Esophagus mucosa (tissue), 1 donor: Measurements from ENCODE around the gene LRRC74A. TPM values are rescaled to one million over a fixed set of nuclear protein-coding genes. Genes with fewer than 3 reads are reported as not detected.
A peak's percentile ranks its signal among the peaks of the same experiment; 100 is the strongest.

Experiments used
- ATAC-seq: fragments of 200-7000 bp; cut with Tn5 transposase; one replicate; pipeline ENCODE4 v1.9.1; 2020
- total RNA-seq: library from RNA; stranded (reverse); gene quantifications from one replicate; pipeline ENCODE4 v1.2.4, GENCODE V29; 2023
- donor health status: DM: yes; HTN: yes; CAD: no.

LRRC74A gene
- total RNA-seq, 1 donor from 2014 or later: not detected

DNA sequence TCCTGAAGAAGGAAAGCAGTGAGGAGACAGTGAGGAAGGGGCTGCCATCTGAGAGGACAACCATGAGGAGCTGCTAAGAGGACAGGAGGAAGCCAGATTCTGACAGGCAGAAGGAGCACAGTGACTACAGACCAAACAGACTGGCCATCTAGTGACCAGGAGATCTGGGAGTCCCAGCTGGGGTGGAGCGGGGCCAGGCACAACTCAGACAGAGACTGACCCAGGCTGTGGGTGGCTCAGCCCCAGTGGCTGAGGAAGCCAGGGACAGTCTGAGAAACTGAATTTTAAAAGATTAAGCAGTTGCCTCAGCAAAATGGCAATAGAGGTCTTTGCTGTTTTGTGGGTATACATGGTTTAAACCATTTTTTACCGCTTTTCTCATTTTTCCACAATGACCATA lies 28.9 kb downstream of the LRRC74A start:
- ATAC-seq: no peak

DNA sequence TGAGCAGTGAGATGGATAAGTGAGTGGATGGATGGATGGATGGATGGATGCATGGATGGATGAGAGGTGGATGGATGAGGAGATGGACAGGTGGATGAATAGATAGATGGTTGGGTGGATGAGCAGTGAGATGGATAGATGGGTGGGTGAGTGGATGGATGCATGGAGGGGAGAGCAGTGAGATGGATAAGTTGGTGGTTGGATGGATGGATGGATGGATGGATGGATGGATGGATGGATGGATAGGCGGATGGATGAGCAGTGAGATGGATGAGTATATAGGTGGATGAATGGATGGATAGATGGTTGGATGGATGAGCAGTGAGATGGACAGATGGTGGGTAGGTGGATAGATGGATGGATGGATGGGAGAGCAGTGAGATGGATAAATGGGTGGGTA lies 30.6 kb downstream of the LRRC74A start:
- ATAC-seq: no peak

DNA sequence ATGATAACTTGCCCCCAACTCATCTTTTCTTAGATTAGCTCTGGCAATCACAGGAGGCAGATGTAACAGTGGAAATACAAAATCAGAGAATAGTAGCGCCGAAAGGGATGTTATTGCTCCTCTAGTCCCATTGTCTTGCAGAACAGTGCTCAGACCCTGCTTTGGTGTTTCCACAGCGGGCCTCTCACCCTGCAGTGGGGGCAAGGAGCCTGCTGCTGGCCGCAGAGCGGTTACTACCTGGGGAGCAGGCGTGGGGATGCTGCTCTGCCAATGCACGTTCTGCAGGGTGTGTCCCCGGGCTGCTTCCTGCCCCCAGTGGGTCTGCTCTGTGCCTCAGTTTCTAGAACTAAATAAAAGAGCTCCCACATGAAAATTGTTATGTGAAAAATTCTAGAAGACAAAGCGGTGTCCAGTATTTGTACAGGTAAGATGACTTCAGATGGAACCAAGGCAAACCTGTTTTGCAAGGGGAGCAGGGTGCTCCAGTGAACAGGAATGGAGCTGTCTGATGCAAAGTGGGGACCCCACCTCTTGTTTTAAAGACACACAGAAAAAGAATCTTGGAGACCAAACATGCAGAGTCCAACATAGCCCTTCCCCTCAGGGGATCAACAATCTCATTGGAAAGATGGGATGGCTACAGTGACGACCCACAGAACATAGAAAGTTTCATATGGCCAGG lies 35.5 kb downstream of the LRRC74A start:
- ATAC-seq: no peak

DNA sequence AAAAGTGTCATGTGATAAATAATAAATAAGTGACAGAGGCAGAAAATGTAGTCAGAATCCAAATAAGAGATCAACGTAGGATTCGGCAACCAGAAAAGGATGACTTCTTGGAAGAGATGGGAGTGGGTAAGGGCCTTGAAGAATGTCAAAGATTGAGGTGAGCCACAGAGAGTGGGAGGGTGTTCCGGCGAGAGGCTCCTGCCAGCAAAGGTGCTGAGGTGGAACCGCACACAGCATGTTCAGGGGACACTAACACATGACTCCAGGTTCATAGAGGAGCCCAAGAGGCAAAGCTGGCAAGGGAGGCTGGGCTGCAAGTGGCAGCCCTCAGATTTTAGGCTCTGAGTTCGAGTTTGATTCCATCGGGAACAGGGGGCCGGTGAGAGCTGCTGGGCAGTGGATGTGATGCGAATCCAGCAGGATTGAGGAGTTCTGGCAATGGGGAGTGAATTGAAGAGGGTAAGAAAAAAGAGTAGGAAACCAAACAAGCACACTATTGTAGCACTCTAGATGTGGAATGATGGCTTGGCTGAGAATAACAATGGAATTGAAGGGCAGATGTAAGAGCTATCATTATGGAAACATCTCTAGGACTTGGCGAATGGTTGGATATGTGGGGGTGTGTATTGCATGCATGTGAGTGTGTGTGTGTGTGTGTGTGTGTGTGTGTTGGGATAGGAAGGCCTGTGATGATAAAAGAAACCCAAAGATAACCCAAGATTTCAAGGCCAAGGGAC lies 36.5 kb downstream of the LRRC74A start:
- no peak for ATAC-seq

DNA sequence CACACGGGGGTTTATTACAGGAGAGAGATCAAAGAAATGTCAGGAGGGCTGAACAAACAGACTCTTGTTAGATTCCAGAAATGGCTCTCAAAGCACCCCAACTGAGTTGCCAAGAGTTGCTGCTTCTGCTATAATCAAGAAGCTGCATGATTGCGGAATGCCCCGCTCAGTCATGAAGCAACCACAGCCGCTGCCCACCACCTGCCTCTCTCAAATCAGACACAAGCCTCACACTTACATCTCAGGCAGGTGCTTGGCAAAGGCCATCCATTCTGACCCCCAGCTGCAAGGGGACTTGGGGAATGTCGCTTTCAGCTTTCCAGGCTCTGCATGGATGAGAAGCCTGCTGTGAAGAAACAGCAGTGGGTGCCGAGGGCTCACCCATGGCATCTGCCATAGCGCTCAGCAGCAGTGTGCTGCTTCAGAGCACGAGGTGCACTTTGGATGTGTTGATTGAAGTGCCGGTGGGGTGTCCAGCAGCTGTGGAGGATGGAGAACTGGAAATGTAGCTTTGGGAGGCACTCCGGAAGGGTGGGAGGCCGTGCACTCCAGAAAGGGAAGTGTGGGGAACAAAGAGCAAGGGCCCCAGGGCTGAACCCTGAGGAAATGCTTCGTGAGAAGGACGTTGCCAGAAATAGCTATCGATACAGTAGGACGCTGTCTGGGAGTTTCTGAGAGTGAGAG lies 37.7 kb downstream of the LRRC74A start:
- ATAC-seq: peak; percentile 45

DNA sequence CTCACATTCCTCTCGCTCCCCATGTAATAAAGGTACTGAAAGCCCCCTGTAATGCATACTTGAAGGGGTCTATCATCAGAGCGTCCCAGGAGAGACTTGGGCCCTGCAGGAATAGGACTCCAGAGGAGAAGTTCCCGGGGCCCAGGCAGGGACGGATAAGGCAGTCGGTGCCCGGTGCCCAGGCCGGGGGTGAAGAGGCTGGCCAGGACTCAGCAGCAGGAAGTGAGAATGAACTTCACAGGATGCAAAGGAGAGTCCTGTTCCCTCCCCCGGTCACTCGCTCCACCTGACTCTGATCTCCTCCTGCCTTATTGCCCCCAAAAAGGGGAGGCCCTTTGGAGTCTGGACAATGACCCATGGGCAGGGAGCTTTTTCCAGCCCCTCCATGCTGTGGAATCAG lies 40.2 kb downstream of the LRRC74A start:
- ATAC-seq: no peak

DNA sequence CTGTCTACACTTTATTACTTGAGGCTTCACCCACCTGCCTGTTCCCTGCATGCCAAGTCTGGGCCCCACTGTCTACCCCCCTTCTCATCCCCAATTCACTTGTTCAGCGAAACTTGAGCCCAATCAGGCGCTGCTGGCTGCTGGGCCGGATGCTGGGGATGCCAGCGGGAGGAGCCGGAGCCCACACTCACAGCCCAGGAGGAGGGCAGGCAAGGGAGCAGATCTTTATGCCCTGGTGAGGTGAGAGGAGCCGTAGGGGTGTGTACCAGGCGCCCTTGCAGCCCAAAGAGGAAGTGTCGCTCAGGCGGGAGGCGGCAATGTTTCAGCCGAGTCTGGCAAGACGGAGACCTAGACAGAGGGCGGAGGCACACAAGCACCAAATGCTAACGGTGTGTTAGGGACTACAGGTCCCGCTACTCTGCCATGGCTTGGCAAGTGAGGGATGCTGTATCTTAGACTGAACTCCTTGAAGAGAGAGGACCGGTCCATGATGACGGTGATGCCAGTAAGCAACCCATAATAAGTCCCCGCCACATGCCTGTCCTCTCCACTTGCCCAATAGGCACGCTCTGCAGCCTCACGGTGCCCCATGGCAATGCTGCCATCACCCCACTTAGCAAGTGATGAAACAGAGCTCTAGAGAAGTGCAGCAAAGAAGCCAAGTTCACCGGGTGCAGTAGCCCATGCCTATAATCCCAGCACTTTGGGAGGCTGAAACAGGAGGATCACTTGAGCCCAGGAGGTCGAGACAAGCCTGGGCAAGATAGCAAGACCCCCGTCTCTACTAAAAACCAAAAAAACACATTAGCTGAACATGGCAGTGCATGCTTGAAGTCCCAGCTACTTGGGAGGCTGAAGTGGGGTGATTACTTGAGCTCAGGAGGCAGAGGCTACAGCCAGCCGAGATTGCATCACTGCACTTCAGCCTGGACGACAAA lies 41.6 kb downstream of the LRRC74A start:
- ATAC-seq: peak; percentile 38

DNA sequence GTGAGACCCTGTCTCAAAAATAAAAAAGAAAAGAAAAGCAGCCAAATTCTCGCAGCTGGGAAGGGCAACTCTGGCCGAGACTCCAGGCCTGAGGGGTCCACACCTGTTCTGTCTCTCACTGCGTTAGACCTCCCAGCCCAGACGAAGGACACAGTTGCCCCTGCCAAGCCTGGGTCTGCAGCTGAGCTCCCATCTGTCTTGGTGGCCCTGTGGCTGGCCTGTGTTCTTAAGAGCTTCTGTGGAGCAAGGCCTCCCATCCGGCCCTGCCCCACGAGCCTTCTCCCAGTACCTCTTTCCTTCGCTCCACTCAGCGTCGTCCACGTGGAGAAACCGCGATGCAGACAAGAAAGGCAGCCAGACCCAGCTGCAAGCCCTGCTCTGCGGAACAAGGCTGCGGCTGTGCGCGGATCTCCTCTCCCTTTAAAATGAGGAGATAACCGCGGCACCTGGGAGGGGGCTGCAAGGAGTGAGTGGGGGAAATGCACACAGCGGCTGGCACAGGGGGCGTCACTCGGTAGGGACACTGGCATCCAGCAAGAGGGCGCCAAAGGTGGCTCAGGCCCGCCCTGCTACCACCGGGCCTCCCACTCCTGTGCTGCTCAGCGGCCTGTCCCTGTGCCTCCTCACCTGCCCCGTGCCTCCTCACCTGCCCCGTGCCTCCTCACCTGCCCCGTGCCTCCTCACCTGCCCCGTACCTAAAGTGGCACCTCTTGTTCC lies 42.4 kb downstream of the LRRC74A start:
- no peak for ATAC-seq

DNA sequence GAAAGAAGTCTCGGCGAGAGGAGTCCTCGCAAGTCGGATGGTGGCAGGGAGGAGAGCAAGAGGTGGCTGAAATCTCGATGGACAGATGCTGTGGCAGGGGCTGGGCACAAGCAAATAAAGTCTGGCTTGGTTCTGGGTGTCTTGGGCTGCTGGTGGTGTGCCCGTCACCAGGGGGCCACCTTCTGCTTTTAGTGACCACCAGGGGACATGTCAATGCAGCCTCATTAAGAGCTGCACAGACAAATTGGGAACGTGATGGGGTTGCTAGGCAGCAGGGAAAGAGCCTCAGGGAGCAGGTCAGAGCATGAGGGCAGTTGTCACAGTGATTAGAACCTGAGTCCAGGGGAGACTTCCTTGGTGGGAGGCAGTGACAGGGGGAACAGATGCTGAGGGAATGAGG lies 44.0 kb downstream of the LRRC74A start:
- no peak for ATAC-seq

DNA sequence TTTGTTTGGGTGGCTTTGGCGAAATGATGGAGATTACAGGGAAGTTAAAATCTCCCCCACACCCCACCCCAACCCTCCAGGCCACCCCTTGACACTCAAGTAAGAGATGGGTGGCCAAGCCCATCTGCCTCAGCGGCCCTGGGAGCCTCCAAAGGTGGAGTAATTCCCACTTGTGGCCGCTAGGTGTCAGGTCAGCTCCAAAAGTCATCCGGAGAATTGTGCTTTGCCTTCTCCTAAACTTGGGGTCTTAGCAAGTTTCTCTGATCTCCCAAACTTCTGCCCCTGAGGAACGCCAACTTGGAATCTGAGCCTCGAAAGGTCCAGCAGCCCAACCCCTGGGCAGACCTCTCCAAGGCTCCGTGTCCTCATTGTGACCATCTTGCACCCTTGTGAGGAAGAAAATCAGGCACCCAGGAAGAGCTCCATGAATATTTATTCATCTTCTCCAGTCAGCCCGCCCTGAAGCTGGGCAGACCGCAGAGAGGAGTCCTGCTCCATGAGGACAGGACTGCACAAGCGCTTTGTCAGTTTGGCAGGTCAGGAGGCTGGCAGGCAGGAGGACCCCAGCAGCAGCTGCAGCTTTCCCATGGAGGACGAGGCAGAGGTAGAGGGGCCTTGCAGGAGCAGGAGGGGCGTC lies 46.7 kb downstream of the LRRC74A start:
- peak; percentile 60 for ATAC-seq

DNA sequence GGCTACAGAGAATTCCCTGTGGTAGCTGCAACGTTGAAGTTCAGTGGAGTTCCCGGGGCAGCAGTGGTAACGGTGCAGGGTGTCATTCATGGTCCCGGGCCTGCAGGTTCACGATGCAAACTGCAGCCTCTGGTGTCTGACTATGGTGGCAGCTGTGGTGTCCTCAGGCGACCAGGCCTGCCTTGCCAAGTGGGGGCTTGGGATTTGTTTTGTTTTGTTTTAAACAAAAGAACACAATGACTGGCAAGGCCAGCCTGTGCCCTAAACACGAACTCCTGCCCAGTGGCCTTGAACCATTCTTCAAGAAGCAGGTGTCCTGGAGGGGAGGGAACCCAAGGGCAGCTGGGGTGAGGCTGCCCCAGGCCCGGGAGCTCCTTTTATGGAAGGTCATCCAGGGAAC lies 48.5 kb downstream of the LRRC74A start:
- ATAC-seq: no peak

DNA sequence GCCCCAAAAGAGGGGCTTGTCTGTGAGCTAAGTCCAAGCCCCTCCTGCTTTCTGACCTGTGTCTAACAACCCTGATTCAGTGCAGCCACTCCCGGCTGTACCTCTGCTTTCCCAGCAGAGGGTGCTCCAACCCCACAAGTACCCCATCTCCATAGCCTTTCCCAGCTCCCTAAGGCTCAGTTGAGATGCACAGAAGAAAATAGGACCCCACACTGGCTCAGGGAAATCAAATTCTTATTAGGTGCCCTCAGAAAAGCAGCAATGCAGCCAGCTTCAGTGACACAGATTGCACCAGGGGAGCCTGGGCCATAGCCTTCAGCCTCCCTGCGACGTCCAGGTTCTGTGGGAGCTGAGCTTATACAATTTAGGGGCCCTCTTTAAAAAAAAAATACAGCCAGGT lies 49.9 kb downstream of the LRRC74A start:
- ATAC-seq: peak; percentile 88

DNA sequence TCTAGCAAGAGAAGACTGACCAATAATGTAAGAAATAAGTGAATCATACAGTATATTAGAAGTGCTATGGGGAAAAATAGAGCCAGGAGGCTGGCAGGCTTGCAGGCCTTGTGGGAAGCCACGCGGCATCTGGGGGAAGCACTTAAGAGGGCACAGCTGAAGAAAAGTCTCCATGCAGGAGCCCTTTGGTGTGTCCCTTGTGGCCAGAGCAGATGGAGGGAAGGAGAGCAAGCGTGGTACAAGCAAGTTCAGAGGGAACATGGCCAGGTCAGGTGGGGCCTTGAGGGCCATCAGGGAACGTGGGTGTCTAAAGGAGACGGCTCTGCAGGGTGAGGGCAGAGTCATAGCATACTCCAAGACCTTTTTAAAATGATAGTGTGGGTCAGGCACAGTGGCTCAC lies 51.7 kb downstream of the LRRC74A start:
- ATAC-seq: no peak

DNA sequence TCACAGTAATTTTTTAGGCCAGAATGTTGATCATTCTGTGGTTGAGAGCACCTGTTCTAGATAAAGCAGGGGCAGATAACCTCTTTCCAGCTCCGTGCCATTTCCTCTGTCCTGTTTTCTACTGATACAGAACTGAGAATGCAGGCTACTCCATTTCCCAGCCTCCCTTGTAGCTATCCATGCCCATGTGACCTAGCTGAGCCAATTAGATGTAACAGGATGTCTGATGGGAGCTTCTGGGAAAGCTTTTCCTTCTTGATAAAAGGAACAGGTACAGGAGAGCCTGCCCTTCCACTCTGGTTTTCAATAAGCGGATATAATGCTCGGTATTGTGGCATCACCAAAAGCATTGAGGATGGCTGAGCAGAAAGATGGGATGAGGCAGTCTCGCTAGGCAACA lies 54.2 kb downstream of the LRRC74A start:
- no peak for ATAC-seq

DNA sequence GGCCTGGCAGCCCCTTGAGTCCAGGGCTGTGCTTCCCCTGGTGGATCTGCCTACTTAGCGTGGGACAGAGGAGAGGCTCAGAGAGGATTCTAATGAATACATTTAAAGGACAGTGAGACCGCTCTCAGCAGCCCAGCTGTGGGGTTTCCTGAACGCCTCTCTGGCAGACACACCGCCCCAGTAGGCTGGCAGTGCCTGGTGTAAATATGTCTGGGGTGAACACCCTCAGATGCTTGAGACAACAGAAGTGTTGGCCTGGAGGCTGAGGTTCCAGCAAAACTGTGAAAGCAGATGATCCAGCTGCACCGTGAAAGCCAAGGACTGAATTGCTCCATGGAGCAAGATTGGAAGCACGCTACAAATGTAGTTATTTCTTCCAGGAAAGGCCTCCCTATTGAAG lies 55.1 kb downstream of the LRRC74A start:
- ATAC-seq: no peak

DNA sequence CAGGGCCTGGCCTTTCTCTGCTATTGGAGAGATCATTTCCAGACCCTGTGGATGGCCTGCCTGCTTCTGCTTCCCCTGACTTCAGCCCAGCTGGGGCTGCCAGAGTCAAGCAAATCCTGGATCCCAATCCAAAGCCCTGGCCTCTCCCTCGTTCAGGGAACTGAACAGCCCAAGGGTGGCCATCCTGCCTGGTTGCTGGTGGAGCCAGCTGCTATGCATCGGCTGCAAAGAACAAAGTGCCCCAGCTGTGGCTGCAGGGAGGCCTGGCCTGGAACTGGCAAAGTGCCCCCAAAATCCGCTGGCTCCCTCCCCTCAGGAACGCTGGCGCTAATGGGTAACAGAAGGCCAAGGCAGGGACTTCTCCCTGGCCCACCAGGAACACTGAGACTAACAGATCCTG lies 56.4 kb downstream of the LRRC74A start:
- no peak for ATAC-seq

DNA sequence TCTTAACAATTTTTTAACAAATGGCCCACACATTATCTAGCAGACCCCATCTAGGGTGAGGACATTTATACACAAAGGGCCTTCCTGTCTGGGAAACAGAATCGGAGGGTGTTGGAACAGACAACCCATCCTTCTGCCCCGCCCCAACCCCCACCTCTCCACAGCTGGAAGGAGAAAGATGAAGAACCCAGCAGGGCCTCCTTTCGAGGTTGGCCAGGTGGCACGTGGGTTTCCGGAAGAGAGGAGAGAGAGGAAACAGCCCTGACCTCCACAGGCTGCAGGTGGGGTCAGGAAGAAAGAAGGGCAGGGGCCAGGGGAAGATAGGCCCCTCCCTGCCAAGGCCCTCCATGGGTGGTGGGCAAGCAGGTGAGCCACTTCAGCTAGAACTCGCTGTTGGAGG lies 57.2 kb downstream of the LRRC74A start:
- no peak for ATAC-seq

DNA sequence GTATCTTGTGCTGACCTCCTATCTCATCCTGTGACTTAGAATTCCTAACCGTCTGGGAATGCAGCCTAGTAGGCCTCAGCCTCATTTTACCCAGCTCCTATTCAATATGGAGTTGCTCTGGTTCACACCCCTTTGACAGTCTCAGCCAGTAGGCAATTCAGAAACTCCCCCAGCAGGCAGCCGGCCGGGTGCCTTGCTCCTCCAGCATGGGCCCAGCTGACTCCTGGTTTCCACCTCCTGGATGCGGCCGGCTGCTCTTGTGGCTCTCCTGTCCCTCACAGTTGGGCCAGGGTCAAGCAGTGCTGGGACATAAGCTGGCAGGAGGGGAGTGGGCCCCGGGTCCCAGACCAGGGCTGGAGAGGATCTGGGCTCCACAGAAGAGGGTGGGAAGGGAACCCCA lies 58.2 kb downstream of the LRRC74A start:
- peak; percentile 12 for ATAC-seq

DNA sequence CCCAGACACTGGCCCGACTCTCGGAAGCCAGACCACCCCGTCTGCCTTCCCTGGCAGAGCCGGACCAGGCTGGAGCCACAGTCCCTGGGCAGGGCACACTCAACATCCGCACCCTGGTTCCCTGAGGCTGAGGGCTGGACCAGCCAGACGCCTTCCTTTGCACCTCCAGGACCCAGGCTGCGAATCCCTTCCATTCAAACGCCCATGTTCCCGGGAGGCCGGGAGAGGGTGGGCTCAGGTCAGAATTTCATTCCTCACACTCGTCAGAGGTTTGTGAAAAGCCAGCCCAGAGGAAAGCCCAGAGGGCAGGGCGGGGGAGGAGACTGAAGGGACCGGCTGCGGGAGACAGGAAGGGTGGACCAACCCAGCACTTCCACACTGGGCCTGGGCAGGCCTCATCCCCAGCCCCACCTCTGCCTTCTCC lies 58.7 kb downstream of the LRRC74A start:
- peak; percentile 69 for ATAC-seq

DNA sequence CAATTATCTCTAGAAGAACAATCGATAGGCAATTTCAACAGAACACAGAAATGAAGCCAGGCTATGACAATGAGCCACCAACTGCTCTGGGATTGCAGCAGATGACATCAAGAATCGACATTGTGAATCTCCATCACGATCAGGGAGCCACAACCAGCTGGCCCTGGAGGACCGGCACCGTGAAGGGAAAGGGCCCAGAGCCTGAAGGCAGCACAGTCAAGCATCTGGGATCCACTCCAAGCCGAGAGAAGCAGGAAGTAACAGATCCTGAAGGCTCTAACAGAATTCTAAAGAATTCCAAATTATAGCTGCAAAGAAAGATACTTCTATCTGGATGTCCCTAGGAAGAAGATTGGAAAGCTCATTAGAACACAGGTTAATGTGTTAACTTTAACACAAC lies 61.0 kb downstream of the LRRC74A start:
- no peak for ATAC-seq

DNA sequence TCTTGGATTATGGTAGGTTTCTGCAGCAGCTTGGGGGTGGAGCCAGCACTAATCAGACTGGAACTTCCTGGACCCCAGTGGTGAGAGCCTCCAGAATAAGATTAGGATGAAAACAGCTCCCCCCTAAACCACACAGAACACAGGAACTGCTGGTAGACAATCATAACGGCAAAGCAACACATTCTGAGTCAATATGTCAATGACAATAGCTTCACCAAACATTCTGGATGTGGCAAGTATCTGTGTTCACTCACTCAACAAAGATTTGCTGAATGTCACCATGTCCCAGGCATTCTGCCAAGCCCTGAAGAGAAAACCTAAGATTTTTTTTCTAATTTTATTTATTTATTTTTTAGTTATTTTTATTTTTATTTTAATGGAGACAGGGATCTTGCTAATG lies 65.2 kb downstream of the LRRC74A start:
- no peak for ATAC-seq

DNA sequence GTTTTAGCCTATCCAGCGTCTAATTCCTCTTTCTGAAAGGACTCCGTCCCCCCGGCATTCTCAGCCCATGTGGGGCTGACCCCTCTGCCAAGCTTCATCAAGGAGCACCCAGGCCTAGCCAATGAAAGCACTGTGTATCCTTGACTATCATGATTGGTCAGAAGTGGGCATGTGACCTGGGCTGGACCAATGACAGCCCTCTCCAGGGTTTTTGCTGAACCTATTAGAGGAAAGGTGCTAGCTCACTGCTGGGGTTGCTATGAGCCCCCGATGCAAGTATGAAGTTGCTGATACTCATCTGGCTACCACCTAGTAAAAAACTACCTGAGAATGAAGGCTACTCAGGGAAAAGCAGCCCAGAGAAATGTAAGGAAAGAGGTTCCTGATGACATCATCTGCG lies 68.1 kb downstream of the LRRC74A start:
- no peak for ATAC-seq
